Liver (tissue), 9 donors: ENCODE data around the gene TOX2. TPM values are rescaled to one million over a fixed set of nuclear protein-coding genes. Genes with fewer than 3 reads are reported as not detected.
A peak's percentile ranks its signal among the peaks of the same experiment; 100 is the strongest.

Source experiments
- DNase-seq: peaks from one replicate; pipeline ENCODE4 v3.0.0-alpha.2; 2017; ENCODE audit warnings: low spot score
- H3K27ac ChIP-seq, 2 donors: one replicate each; pipeline ENCODE4 v1.7.0; 2013; ENCODE audit warnings: inconsistent platforms in 2 of 2, low read length in 2 of 2, control low read depth in 1 of 2, low read depth in 1 of 2, mild to moderate bottlenecking in 1 of 2
- H3K27me3 ChIP-seq, 4 donors: one replicate each; pipeline versions ENCODE4 v1.6.1 to v1.7.0; 2013; ENCODE audit warnings: low read length in 3 of 4, inconsistent platforms in 1 of 4, mild to moderate bottlenecking in 1 of 4, moderate library complexity in 1 of 4; ENCODE audit not compliant: control insufficient read depth in 4 of 4, insufficient read depth in 4 of 4
- H3K36me3 ChIP-seq, 4 donors: one replicate each; pipeline versions ENCODE4 v1.6.1 to v1.7.0; 2013; ENCODE audit warnings: low read length in 3 of 4, mild to moderate bottlenecking in 3 of 4, low read depth in 1 of 4, moderate library complexity in 1 of 4; ENCODE audit not compliant: control insufficient read depth in 4 of 4, insufficient read depth in 3 of 4
- H3K4me1 ChIP-seq, 4 donors: one replicate each; pipeline versions ENCODE4 v1.6.1 to v1.7.0; 2013; ENCODE audit warnings: low read length in 3 of 4, mild to moderate bottlenecking in 3 of 4, moderate library complexity in 1 of 4; ENCODE audit not compliant: control insufficient read depth in 4 of 4, insufficient read depth in 4 of 4
- H3K4me3 ChIP-seq, 3 donors: one replicate each; pipeline versions ENCODE4 v1.6.1 to v1.7.0; 2013; ENCODE audit warnings: low read length in 3 of 3, control low read depth in 1 of 3, low read depth in 1 of 3, mild to moderate bottlenecking in 1 of 3
- H3K9ac ChIP-seq, 2 donors: one replicate each; pipeline ENCODE4 v1.7.0; 2013; ENCODE audit warnings: low read length in 2 of 2, mild to moderate bottlenecking in 2 of 2, moderate library complexity in 2 of 2, control low read depth in 1 of 2, low read depth in 1 of 2
- H3K9me3 ChIP-seq, 4 donors: one replicate each; pipeline versions ENCODE4 v1.6.1 to v1.7.0; 2013; ENCODE audit warnings: low read length in 3 of 4; ENCODE audit not compliant: control insufficient read depth in 4 of 4
- EGR1 ChIP-seq, 2 donors: IDR thresholded peaks; 2 replicates each; pipeline ENCODE4 v1.6.1; 2016 to 2018; ENCODE audit warnings: antibody characterized with exemption in 2 of 2, low read depth in 2 of 2
- FOXA1 ChIP-seq: IDR thresholded peaks from 2 replicates; pipeline ENCODE4 v1.6.1; 2016; ENCODE audit warnings: antibody characterized with exemption
- FOXA2 ChIP-seq: IDR thresholded peaks from 2 replicates; pipeline ENCODE4 v1.6.1; 2016; ENCODE audit warnings: antibody characterized with exemption
- GABPA ChIP-seq, 2 donors: IDR thresholded peaks in 1 of 2; conservative IDR thresholded peaks in 1 of 2; 2 replicates each; pipeline ENCODE4 v1.6.1; 2016; ENCODE audit warnings: antibody characterized with exemption in 2 of 2, mild to moderate bottlenecking in 1 of 2, moderate library complexity in 1 of 2
- HNF4A ChIP-seq, 2 donors: conservative IDR thresholded peaks; 2 replicates each; pipeline ENCODE4 v1.6.1; 2016; ENCODE audit warnings: antibody characterized with exemption in 2 of 2, mild to moderate bottlenecking in 2 of 2
- HNF4G ChIP-seq: IDR thresholded peaks from 2 replicates; pipeline ENCODE4 v1.6.1; 2016; ENCODE audit warnings: antibody characterized with exemption
- RAD21 ChIP-seq, 2 donors: IDR thresholded peaks; 2 replicates each; pipeline ENCODE4 v1.6.1; 2016; ENCODE audit warnings: antibody characterized with exemption in 2 of 2, mild to moderate bottlenecking in 2 of 2
- SP1 ChIP-seq: IDR thresholded peaks from 2 replicates; pipeline ENCODE4 v1.6.1; 2018; ENCODE audit warnings: antibody characterized with exemption, mild to moderate bottlenecking
- TAF1 ChIP-seq: conservative IDR thresholded peaks from 2 replicates; pipeline ENCODE4 v1.6.1; 2016; ENCODE audit warnings: antibody characterized with exemption, mild to moderate bottlenecking
- YY1 ChIP-seq: IDR thresholded peaks from 2 replicates; pipeline ENCODE4 v1.6.1; 2016; ENCODE audit warnings: antibody characterized with exemption, mild to moderate bottlenecking
- WGBS: extraction: QIAGEN DNeasy Blood & Tissue Kit; methylation state at CpG from one replicate; pipeline ENCODE4 v1.1.7; 2013; 5-methylcytosine and 5-hydroxymethylcytosine counted together
- polyA plus RNA-seq, 2 donors: library from polyadenylated mRNA; stranded (reverse) in 1 of 2; unstranded in 1 of 2; fragments of 200-250 nt in 1 of 2; fragments of >200 nt in 1 of 2; fragmentation: Nextera tagmentation in 1 of 2; extraction: Ambion mirVana in 1 of 2; gene quantifications; one replicate each; pipeline versions ENCODE4 v1.2.1 to v1.2.3, GENCODE V29; 2013 to 2015
- total RNA-seq, 2 donors: library from RNA; depleted of rRNA; stranded (reverse); fragments of >200 nt; gene quantifications; one replicate each; pipeline ENCODE4 v1.2.3, GENCODE V29; 2014
- TF ChIP-seq, protein P1 (sequence below): IDR thresholded peaks from 2 replicates; pipeline ENCODE4 v1.6.1; 2016; ENCODE audit warnings: antibody characterized with exemption
- TF ChIP-seq, protein P2 (sequence below): IDR thresholded peaks from 2 replicates; pipeline ENCODE4 v1.6.1; 2016; ENCODE audit warnings: antibody characterized with exemption
- TF ChIP-seq, protein P3 (sequence below): IDR thresholded peaks from 2 replicates; pipeline ENCODE4 v1.6.1; 2016; ENCODE audit warnings: antibody characterized with exemption
- TF ChIP-seq, protein P4 (sequence below): IDR thresholded peaks from 2 replicates; pipeline ENCODE4 v1.6.1; 2016; ENCODE audit warnings: antibody characterized with exemption, mild to moderate bottlenecking
- donor health status: healthy.
- donor health status: healthy.
- donor health status: healthy.
- donor health status: healthy.
- donor health status: healthy.

The TOX2 gene
- total and polyA plus RNA-seq, 4 donors = 0.33 to 2.7 (median 1.4) TPM

DNA sequence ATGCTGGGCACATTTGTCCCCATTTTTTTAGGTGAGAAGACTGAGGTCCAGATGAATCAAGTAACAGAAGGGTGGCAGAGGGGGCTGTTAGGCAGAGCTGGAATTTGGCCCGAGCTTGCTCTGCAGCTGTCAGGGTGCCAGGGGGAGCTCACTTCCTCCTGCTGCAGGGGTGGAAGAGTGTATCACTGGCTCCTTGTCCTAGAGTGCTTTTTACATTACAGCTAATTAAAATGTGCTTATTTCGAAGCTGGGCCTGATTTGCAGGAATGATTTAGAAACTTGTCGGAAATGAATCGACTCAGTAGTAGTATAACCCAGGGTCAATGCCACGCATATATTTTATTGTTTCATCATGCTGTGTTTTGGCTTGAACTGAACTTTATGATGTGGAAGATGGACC is 11.1 kb downstream of the TOX2 start:
- 57% methylated on average over 5 of the region's 5 CpGs for WGBS
- Histone ChIP-seq H3K4me1 (peaks cover 0 to 8% (median 0%) of the 10 kb centered on the region in 4 donors), H3K9ac (no peak overlapping the region), H3K27ac (no peak overlapping the region), H3K27me3 (no peaks in the 10 kb centered on the region), H3K4me3 (no peak overlapping the region), H3K36me3 (no peaks in the 10 kb centered on the region), H3K9me3 (no peaks in the 10 kb centered on the region)
- DNase-seq = no peak
- TF ChIP-seq, protein P1, sequence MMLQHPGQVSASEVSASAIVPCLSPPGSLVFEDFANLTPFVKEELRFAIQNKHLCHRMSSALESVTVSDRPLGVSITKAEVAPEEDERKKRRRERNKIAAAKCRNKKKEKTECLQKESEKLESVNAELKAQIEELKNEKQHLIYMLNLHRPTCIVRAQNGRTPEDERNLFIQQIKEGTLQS = no peak
- TF ChIP-seq, protein P2, sequence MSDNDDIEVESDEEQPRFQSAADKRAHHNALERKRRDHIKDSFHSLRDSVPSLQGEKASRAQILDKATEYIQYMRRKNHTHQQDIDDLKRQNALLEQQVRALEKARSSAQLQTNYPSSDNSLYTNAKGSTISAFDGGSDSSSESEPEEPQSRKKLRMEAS = no peak
- peak in 1 of 2 donors; percentile 28 for TF ChIP-seq RAD21 (IDR thresholded peaks at IDR 0.05)

DNA sequence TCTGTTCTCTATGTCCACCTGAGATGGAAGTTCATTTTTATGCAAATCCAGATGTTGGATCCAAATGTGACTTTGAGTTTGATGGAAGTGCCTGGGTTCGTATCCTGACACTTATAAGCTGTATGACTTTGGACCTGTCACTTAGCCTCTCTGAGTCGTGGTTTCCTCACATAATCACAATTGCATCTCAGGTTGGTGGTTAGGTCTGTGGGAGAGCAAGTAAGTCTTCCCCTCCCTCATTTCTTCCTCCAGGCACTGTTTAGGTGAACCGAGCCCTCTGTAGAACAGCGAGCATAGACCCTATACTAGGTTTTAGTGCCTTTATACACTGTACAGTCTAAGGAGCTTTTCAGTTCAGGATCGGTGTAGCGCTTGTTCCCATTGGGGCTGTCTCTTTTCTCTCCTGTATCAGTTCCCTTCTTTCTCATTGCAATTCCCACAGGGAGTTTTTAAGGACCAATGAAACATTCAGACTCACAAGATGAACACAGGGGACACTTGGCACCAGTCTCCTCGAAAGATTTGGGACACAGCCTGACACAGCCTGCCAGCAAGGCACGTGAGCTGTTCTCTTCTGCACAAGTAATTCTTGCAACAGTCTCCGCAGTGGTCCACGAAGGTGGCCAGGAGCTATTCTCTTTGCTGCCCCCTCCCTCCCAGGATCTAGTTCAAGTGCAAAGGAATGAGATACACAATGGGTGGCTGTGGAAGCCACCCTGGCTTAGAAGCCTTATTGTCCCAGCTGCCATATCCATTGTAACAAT is 11.8 kb downstream of the TOX2 start:
- H3K9me3 ChIP-seq = no peaks in the 10 kb centered on the region
- TF ChIP-seq YY1 = no peak
- TF ChIP-seq, protein P1 = no peak
- TF ChIP-seq GABPA (IDR thresholded peaks at IDR 0.05 in 1 of 2, conservative IDR thresholded peaks at IDR 0.05 in 1 of 2) = no peak
- no peak for TF ChIP-seq SP1
- TF ChIP-seq, protein P3, sequence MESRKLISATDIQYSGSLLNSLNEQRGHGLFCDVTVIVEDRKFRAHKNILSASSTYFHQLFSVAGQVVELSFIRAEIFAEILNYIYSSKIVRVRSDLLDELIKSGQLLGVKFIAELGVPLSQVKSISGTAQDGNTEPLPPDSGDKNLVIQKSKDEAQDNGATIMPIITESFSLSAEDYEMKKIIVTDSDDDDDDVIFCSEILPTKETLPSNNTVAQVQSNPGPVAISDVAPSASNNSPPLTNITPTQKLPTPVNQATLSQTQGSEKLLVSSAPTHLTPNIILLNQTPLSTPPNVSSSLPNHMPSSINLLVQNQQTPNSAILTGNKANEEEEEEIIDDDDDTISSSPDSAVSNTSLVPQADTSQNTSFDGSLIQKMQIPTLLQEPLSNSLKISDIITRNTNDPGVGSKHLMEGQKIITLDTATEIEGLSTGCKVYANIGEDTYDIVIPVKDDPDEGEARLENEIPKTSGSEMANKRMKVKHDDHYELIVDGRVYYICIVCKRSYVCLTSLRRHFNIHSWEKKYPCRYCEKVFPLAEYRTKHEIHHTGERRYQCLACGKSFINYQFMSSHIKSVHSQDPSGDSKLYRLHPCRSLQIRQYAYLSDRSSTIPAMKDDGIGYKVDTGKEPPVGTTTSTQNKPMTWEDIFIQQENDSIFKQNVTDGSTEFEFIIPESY = no peak
- WGBS = 77% methylated on average over 10 of the region's 10 CpGs
- no peak overlapping the region for H3K27ac ChIP-seq
- no peak overlapping the region for H3K4me3 ChIP-seq
- no peaks in the 10 kb centered on the region for H3K36me3 ChIP-seq
- no peak for DNase-seq
- H3K4me1 ChIP-seq = peaks cover 0 to 8% (median 0%) of the 10 kb centered on the region in 4 donors
- H3K9ac ChIP-seq = no peak overlapping the region
- H3K27me3 ChIP-seq = no peaks in the 10 kb centered on the region

DNA sequence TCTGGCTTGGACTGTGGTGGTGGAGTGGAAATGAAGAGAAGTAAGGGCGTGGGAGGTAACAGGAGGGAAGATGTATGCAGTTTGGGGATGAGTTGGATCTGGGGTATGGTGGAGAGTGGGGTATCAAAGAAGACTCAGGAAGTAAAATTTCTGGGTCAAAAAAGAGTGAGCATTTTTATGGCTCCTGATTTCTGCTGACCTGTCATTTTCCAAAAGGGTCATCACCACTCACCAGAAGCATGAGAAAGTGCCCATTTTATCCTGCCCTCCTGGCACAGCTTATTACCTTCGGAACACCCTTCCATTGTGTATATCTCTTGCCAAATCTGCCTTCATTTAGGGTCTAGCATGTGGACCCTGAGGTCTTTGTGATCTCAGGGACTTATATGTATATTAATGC is 17.3 kb downstream of the TOX2 start:
- Histone ChIP-seq H3K4me3 (no peak overlapping the region), H3K9ac (no peak overlapping the region)
- WGBS = 95% methylated on average over 2 of the region's 2 CpGs

More for the DNA sequence above, 17.3 kb downstream of the TOX2 start:
- H3K27ac ChIP-seq = no peak overlapping the region
- no peaks in the 10 kb centered on the region for H3K4me1 ChIP-seq
- H3K9me3 ChIP-seq = no peaks in the 10 kb centered on the region
- no peaks in the 10 kb centered on the region for H3K36me3 ChIP-seq
- no peak for DNase-seq
- H3K27me3 ChIP-seq = no peaks in the 10 kb centered on the region
- no peak for TF ChIP-seq FOXA1
- TF ChIP-seq, protein P4, sequence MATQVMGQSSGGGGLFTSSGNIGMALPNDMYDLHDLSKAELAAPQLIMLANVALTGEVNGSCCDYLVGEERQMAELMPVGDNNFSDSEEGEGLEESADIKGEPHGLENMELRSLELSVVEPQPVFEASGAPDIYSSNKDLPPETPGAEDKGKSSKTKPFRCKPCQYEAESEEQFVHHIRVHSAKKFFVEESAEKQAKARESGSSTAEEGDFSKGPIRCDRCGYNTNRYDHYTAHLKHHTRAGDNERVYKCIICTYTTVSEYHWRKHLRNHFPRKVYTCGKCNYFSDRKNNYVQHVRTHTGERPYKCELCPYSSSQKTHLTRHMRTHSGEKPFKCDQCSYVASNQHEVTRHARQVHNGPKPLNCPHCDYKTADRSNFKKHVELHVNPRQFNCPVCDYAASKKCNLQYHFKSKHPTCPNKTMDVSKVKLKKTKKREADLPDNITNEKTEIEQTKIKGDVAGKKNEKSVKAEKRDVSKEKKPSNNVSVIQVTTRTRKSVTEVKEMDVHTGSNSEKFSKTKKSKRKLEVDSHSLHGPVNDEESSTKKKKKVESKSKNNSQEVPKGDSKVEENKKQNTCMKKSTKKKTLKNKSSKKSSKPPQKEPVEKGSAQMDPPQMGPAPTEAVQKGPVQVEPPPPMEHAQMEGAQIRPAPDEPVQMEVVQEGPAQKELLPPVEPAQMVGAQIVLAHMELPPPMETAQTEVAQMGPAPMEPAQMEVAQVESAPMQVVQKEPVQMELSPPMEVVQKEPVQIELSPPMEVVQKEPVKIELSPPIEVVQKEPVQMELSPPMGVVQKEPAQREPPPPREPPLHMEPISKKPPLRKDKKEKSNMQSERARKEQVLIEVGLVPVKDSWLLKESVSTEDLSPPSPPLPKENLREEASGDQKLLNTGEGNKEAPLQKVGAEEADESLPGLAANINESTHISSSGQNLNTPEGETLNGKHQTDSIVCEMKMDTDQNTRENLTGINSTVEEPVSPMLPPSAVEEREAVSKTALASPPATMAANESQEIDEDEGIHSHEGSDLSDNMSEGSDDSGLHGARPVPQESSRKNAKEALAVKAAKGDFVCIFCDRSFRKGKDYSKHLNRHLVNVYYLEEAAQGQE = no peak
- no peak for TF ChIP-seq TAF1
- no peak for TF ChIP-seq HNF4G
- no peak for TF ChIP-seq FOXA2
- no peak for TF ChIP-seq EGR1 (IDR thresholded peaks at IDR 0.05; ENCODE audit: low read depth in 2 of 2)
- TF ChIP-seq, protein P1 = no peak
- TF ChIP-seq GABPA (IDR thresholded peaks at IDR 0.05 in 1 of 2, conservative IDR thresholded peaks at IDR 0.05 in 1 of 2) = no peak
- no peak for TF ChIP-seq HNF4A (conservative IDR thresholded peaks at IDR 0.05)
